ENCODE measurements around the gene HSD17B8.

DNA sequence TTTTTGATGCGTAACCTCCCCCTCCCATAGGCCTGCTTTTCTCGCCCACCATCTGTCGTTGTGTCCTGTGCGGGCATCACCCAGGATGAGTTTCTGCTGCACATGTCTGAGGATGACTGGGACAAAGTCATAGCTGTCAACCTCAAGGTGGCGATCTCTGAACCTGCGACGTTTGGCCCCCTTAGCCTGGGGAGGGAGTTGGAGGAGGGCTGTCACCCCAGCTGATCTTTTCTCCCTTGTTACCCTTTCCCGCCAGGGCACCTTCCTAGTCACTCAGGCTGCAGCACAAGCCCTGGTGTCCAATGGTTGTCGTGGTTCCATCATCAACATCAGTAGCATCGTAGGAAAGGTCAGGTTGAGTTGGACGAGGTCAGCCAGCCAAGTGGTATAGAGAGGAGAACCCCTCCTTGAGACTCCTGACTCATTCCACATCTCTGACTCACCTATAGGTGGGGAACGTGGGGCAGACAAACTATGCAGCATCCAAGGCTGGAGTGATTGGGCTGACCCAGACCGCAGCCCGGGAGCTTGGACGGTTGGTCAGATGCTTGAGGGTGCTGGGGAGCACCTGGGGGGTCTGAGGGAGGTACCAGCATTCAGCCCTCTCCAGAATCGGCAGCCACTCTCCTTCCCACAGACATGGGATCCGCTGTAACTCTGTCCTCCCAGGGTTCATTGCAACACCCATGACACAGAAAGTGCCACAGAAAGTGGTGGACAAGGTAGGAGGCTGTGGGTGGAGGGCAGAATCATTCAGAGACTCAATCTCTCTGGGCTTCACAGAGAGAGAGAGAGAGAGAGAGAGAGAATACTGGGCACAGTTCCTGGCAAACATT is 954 bp downstream of the HSD17B8 start:
- TF ChIP-seq, protein P1, sequence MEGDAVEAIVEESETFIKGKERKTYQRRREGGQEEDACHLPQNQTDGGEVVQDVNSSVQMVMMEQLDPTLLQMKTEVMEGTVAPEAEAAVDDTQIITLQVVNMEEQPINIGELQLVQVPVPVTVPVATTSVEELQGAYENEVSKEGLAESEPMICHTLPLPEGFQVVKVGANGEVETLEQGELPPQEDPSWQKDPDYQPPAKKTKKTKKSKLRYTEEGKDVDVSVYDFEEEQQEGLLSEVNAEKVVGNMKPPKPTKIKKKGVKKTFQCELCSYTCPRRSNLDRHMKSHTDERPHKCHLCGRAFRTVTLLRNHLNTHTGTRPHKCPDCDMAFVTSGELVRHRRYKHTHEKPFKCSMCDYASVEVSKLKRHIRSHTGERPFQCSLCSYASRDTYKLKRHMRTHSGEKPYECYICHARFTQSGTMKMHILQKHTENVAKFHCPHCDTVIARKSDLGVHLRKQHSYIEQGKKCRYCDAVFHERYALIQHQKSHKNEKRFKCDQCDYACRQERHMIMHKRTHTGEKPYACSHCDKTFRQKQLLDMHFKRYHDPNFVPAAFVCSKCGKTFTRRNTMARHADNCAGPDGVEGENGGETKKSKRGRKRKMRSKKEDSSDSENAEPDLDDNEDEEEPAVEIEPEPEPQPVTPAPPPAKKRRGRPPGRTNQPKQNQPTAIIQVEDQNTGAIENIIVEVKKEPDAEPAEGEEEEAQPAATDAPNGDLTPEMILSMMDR (optimal IDR thresholded peaks at IDR 0.05 in 1 of 3, IDR thresholded peaks at IDR 0.05 in 1 of 3, conservative IDR thresholded peaks at IDR 0.05 in 1 of 3; ENCODE audit: extremely low read depth in 1 of 3, insufficient read depth in 2 of 3, low read length in 3 of 3), result peak in 2 of 3 experiments; percentile 8 to 9
- no peak for TF ChIP-seq EZH2 (IDR thresholded peaks at IDR 0.05; ENCODE audit: low read length)

Measured in keratinocyte (primary cell).